ENCODE measurements around the gene MMP2.

MMP2 gene

GRCh38 chr16:55532227-55532626, 53.2 kb downstream of the MMP2 start:
- H3K4ac ChIP-seq (ENCODE audit: low read length), result no peak overlapping the region
- no peak overlapping the region for H2AK5ac ChIP-seq (ENCODE audit: low read depth, low read length)
- H2BK12ac ChIP-seq (ENCODE audit: low read length), result no peak overlapping the region
- no peaks in the 10 kb centered on the region for H3K79me1 ChIP-seq (ENCODE audit: low read depth, low read length)
- no peak overlapping the region for H3K4me3 ChIP-seq (ENCODE audit: low read length in 2 of 2)
- no peaks in the 10 kb centered on the region for H3K36me3 ChIP-seq (replicated peaks in 1 of 2; ENCODE audit: control insufficient read depth in 2 of 2, insufficient read depth in 2 of 2, low read length in 2 of 2)
- H3K9me3 ChIP-seq (replicated peaks in 1 of 2; ENCODE audit: control insufficient read depth in 2 of 2, insufficient read depth in 1 of 2, low read depth in 1 of 2, low read length in 2 of 2), result no peaks in the 10 kb centered on the region
- no peak overlapping the region for H2AFZ ChIP-seq (ENCODE audit: low read length)
- H3K23ac ChIP-seq (ENCODE audit: low read depth, low read length, poor library complexity), result no peak overlapping the region
- no peaks in the 10 kb centered on the region for H3K27me3 ChIP-seq (ENCODE audit: control insufficient read depth in 3 of 3, insufficient read depth in 3 of 3, low read depth in 1 of 3, low read length in 3 of 3)
- no peak overlapping the region for H2BK120ac ChIP-seq (ENCODE audit: low read depth, low read length)
- H3K4me2 ChIP-seq (ENCODE audit: insufficient read depth, low read length, poor library complexity, severe bottlenecking), result no peak overlapping the region
- H3K27ac ChIP-seq (replicated peaks; ENCODE audit: low read length), result no peak overlapping the region
- no peak overlapping the region for H3K18ac ChIP-seq (ENCODE audit: low read length)
- WGBS, 2 donors (ENCODE audit: extremely low coverage in 2 of 2, insufficient read length in 2 of 2, insufficient replicate concordance in 1 of 2), result no CpG with 5 or more reads among the region's 1 CpG
- H3K14ac ChIP-seq (ENCODE audit: low read length), result no peak overlapping the region
- no peak overlapping the region for H2BK5ac ChIP-seq (ENCODE audit: low read length)
- H4K8ac ChIP-seq (ENCODE audit: low read depth, low read length), result no peak overlapping the region
- no peak overlapping the region for H2BK15ac ChIP-seq (ENCODE audit: low read length)
- no peak overlapping the region for H4K91ac ChIP-seq (ENCODE audit: low read depth, low read length, poor library complexity)
- H3K9ac ChIP-seq (ENCODE audit: low read depth, low read length, poor library complexity), result no peak overlapping the region
- no peaks in the 10 kb centered on the region for H3K4me1 ChIP-seq (ENCODE audit: control insufficient read depth in 2 of 2, insufficient read depth in 1 of 2, low read depth in 1 of 2, low read length in 2 of 2)
- DNase-seq (ENCODE audit: low spot score), result no peak

DNA sequence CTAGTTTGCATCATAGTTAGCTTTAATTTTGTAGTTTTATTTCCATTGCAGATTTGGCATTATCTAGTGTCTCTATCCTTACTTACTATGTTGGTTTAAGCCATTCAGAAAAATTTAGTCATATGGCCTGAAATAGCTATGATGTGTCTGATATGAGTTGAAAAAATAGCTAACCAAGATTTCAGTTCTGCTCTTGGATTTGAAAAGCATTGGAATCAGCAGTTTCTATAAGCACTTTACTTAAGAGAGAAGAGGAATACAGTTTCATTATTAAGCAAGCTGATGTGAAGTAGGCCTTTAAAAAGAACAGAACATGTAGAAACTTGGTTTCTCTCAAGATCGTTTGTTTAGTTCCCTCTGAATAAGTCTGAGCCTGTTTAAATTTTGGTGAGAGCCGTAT, 55.8 kb downstream of the MMP2 start:
- no peaks in the 10 kb centered on the region for H3K79me1 ChIP-seq (ENCODE audit: low read depth, low read length)
- no CpG with 5 or more reads among the region's 2 CpGs for WGBS, 2 donors (ENCODE audit: extremely low coverage in 2 of 2, insufficient read length in 2 of 2, insufficient replicate concordance in 1 of 2)

GRCh38 chr16:55539049-55539448, 60.1 kb downstream of the MMP2 start:
- H3K4me3 ChIP-seq (ENCODE audit: low read length in 2 of 2), result no peak overlapping the region
- H3K23ac ChIP-seq (ENCODE audit: low read depth, low read length, poor library complexity), result no peak overlapping the region
- H3K9me3 ChIP-seq (replicated peaks in 1 of 2; ENCODE audit: control insufficient read depth in 2 of 2, insufficient read depth in 1 of 2, low read depth in 1 of 2, low read length in 2 of 2), result no peaks in the 10 kb centered on the region
- H3K36me3 ChIP-seq (replicated peaks in 1 of 2; ENCODE audit: control insufficient read depth in 2 of 2, insufficient read depth in 2 of 2, low read length in 2 of 2), result no peaks in the 10 kb centered on the region
- H3K79me1 ChIP-seq (ENCODE audit: low read depth, low read length), result no peaks in the 10 kb centered on the region
- H3K18ac ChIP-seq (ENCODE audit: low read length), result no peak overlapping the region
- no peak overlapping the region for H3K4me2 ChIP-seq (ENCODE audit: insufficient read depth, low read length, poor library complexity, severe bottlenecking)
- H3K4me1 ChIP-seq (ENCODE audit: control insufficient read depth in 2 of 2, insufficient read depth in 1 of 2, low read depth in 1 of 2, low read length in 2 of 2), result peaks cover 0 to 2% of the 10 kb centered on the region in 2 donors
- no peak overlapping the region for H4K91ac ChIP-seq (ENCODE audit: low read depth, low read length, poor library complexity)
- H2BK12ac ChIP-seq (ENCODE audit: low read length), result no peak overlapping the region
- H3K27ac ChIP-seq (replicated peaks; ENCODE audit: low read length), result no peak overlapping the region
- H3K27me3 ChIP-seq (ENCODE audit: control insufficient read depth in 3 of 3, insufficient read depth in 3 of 3, low read depth in 1 of 3, low read length in 3 of 3), result no peaks in the 10 kb centered on the region
- H4K8ac ChIP-seq (ENCODE audit: low read depth, low read length), result no peak overlapping the region
- no CpG with 5 or more reads among the region's 5 CpGs for WGBS, 2 donors (ENCODE audit: extremely low coverage in 2 of 2, insufficient read length in 2 of 2, insufficient replicate concordance in 1 of 2)
- H3K9ac ChIP-seq (ENCODE audit: low read depth, low read length, poor library complexity), result no peak overlapping the region
- no peak for DNase-seq (ENCODE audit: low spot score)
- H2BK5ac ChIP-seq (ENCODE audit: low read length), result no peak overlapping the region
- H2AK5ac ChIP-seq (ENCODE audit: low read depth, low read length), result no peak overlapping the region
- no peak overlapping the region for H2BK15ac ChIP-seq (ENCODE audit: low read length)
- H2BK120ac ChIP-seq (ENCODE audit: low read depth, low read length), result no peak overlapping the region
- H2AFZ ChIP-seq (ENCODE audit: low read length), result no peak overlapping the region
- H3K4ac ChIP-seq (ENCODE audit: low read length), result no peak overlapping the region
- no peak overlapping the region for H3K14ac ChIP-seq (ENCODE audit: low read length)

More for the DNA sequence above, 55.8 kb downstream of the MMP2 start:
- Histone ChIP-seq H3K4me3 (ENCODE audit: low read length in 2 of 2) (no peak overlapping the region), H4K8ac (ENCODE audit: low read depth, low read length) (no peak overlapping the region), H3K14ac (ENCODE audit: low read length) (no peak overlapping the region), H4K91ac (ENCODE audit: low read depth, low read length, poor library complexity) (no peak overlapping the region), H3K4ac (ENCODE audit: low read length) (no peak overlapping the region), H3K23ac (ENCODE audit: low read depth, low read length, poor library complexity) (no peak overlapping the region), H3K9ac (ENCODE audit: low read depth, low read length, poor library complexity) (no peak overlapping the region), H3K4me2 (ENCODE audit: insufficient read depth, low read length, poor library complexity, severe bottlenecking) (no peak overlapping the region), H3K18ac (ENCODE audit: low read length) (no peak overlapping the region), H2BK15ac (ENCODE audit: low read length) (no peak overlapping the region), H3K36me3 (replicated peaks in 1 of 2; ENCODE audit: control insufficient read depth in 2 of 2, insufficient read depth in 2 of 2, low read length in 2 of 2) (no peaks in the 10 kb centered on the region), H2BK5ac (ENCODE audit: low read length) (no peak overlapping the region), H3K27me3 (ENCODE audit: control insufficient read depth in 3 of 3, insufficient read depth in 3 of 3, low read depth in 1 of 3, low read length in 3 of 3) (no peaks in the 10 kb centered on the region), H3K4me1 (ENCODE audit: control insufficient read depth in 2 of 2, insufficient read depth in 1 of 2, low read depth in 1 of 2, low read length in 2 of 2) (peaks cover 0 to 2% of the 10 kb centered on the region in 2 donors), H3K27ac (replicated peaks; ENCODE audit: low read length) (no peak overlapping the region), H2AK5ac (ENCODE audit: low read depth, low read length) (no peak overlapping the region), H3K9me3 (replicated peaks in 1 of 2; ENCODE audit: control insufficient read depth in 2 of 2, insufficient read depth in 1 of 2, low read depth in 1 of 2, low read length in 2 of 2) (no peaks in the 10 kb centered on the region), H2BK12ac (ENCODE audit: low read length) (no peak overlapping the region), H2AFZ (ENCODE audit: low read length) (peak overlapping the region; percentile 31), H2BK120ac (ENCODE audit: low read depth, low read length) (no peak overlapping the region)
- no peak for DNase-seq (ENCODE audit: low spot score)

DNA sequence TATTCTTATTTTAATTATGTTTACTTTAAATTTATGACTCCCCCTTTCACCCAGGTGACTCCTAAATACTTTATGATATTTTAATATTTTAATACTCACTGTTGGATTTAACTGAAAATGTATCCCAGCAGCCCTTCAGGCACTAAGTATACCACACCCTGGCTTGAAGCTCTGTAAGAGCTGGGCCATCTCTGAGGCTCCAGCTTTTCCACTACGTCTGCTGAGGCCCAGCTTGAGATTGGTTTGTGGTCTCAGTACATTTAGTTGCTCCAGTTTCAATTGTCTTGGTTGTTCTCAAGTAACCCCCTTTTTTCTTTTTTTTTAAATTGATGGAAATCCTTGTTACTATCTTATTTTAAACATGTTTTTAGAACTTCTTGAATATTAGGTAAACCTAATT, 60.5 kb downstream of the MMP2 start:
- Histone ChIP-seq H3K4me2 (ENCODE audit: insufficient read depth, low read length, poor library complexity, severe bottlenecking) (no peak overlapping the region), H2BK120ac (ENCODE audit: low read depth, low read length) (no peak overlapping the region), H2AK5ac (ENCODE audit: low read depth, low read length) (no peak overlapping the region), H4K91ac (ENCODE audit: low read depth, low read length, poor library complexity) (no peak overlapping the region), H2BK5ac (ENCODE audit: low read length) (no peak overlapping the region), H3K18ac (ENCODE audit: low read length) (no peak overlapping the region), H3K9ac (ENCODE audit: low read depth, low read length, poor library complexity) (no peak overlapping the region), H3K23ac (ENCODE audit: low read depth, low read length, poor library complexity) (no peak overlapping the region), H3K27ac (replicated peaks; ENCODE audit: low read length) (no peak overlapping the region), H2BK15ac (ENCODE audit: low read length) (no peak overlapping the region), H2AFZ (ENCODE audit: low read length) (no peak overlapping the region), H3K4me1 (ENCODE audit: control insufficient read depth in 2 of 2, insufficient read depth in 1 of 2, low read depth in 1 of 2, low read length in 2 of 2) (peaks cover 0 to 2% of the 10 kb centered on the region in 2 donors), H4K8ac (ENCODE audit: low read depth, low read length) (no peak overlapping the region), H3K27me3 (ENCODE audit: control insufficient read depth in 3 of 3, insufficient read depth in 3 of 3, low read depth in 1 of 3, low read length in 3 of 3) (no peaks in the 10 kb centered on the region), H3K79me1 (ENCODE audit: low read depth, low read length) (no peaks in the 10 kb centered on the region), H3K36me3 (replicated peaks in 1 of 2; ENCODE audit: control insufficient read depth in 2 of 2, insufficient read depth in 2 of 2, low read length in 2 of 2) (no peaks in the 10 kb centered on the region), H3K4ac (ENCODE audit: low read length) (no peak overlapping the region), H3K9me3 (replicated peaks in 1 of 2; ENCODE audit: control insufficient read depth in 2 of 2, insufficient read depth in 1 of 2, low read depth in 1 of 2, low read length in 2 of 2) (no peaks in the 10 kb centered on the region), H2BK12ac (ENCODE audit: low read length) (no peak overlapping the region), H3K14ac (ENCODE audit: low read length) (no peak overlapping the region), H3K4me3 (ENCODE audit: low read length in 2 of 2) (no peak overlapping the region)
- DNase-seq (ENCODE audit: low spot score), result no peak
- WGBS, 2 donors (ENCODE audit: extremely low coverage in 2 of 2, insufficient read length in 2 of 2, insufficient replicate concordance in 1 of 2), result no CpG with 5 or more reads among the region's 1 CpG
